HepG2 (cell line): Measurements from ENCODE around the gene DPP3. TPM values are rescaled to one million over a fixed set of nuclear protein-coding genes. Genes with fewer than 3 reads are reported as not detected.

Source experiments
- ATAC-seq: fragments of 200-7000 bp; cut with Tn5 transposase; 3 replicates; pipeline ENCODE4 v1.9.1; 2020; ENCODE audit warnings: mild to moderate bottlenecking, moderate library complexity
- BruUV-seq: library from RNA; stranded (reverse); fragments of 400-500 nt; replicated peaks from 2 replicates; lab custom pipeline; 2021; lab: Mats Ljungman, UMichigan
- CTCF ChIA-PET: fragments of 300-600 bp; formaldehyde crosslinking; extraction: SDS; loops from one replicate; lab custom pipeline; 2021; ENCODE audit warnings: low total read pairs, inconsistent platforms, low intra/inter-chr PET ratio; lab: Yijun Ruan, JAX
- POLR2A ChIA-PET: fragments of 350-600 bp; sonication (Branson Sonifier 250); formaldehyde crosslinking; loops from one replicate; lab custom pipeline; 2020; ENCODE audit warnings: antibody characterized with exemption, inconsistent platforms; lab: Yijun Ruan, JAX
- DNase-seq: peaks from one replicate; pipeline ENCODE4 v3.0.0-alpha.2; 2015; ENCODE audit warnings: low spot score
- FAIRE-seq: peaks from 3 replicates; lab custom pipeline; 2011; peaks lifted over from hg19 to GRCh38; lab: Jason Lieb, UNC
- H2AFZ ChIP-seq: one replicate; pipeline ENCODE4 v1.6.1; 2011; ENCODE audit warnings: low read length, inconsistent platforms
- H3K27ac ChIP-seq: fragments of 300-600 bp; 3 replicates; pipeline ENCODE4 v1.8.0; 2011; ENCODE audit warnings: mixed run types, mild to moderate bottlenecking, mixed read lengths, low read length, inconsistent platforms; ENCODE audit not compliant: insufficient read depth; ENCODE audit errors: extremely low read length
- H3K27me3 ChIP-seq, 2 experiments: fragments of 200-600 bp in 1 of 2; 2 replicates in 1 of 2; 3 replicates in 1 of 2; pipeline versions ENCODE4 v1.6.0 to v1.8.0; 2011; ENCODE audit warnings: low read length in 2 of 2, mild to moderate bottlenecking in 2 of 2, moderate library complexity in 2 of 2, inconsistent platforms in 1 of 2; ENCODE audit not compliant: insufficient read depth in 2 of 2, control insufficient read depth in 1 of 2
- H3K36me3 ChIP-seq, 2 experiments: fragments of 200-600 bp in 1 of 2; replicated peaks in 1 of 2; 2 replicates in 1 of 2; 3 replicates in 1 of 2; pipeline versions ENCODE4 v1.5.1 to v1.8.0; 2011; ENCODE audit warnings: low read length in 2 of 2, inconsistent platforms in 1 of 2; ENCODE audit not compliant: insufficient read depth in 2 of 2, control insufficient read depth in 1 of 2
- H3K4me1 ChIP-seq: 2 replicates; pipeline ENCODE4 v1.5.1; 2012; ENCODE audit warnings: low read length, inconsistent platforms; ENCODE audit not compliant: insufficient read depth
- H3K4me2 ChIP-seq: 2 replicates; pipeline ENCODE4 v1.6.0; 2011; ENCODE audit warnings: low read depth, low read length, inconsistent platforms
- H3K4me3 ChIP-seq, 3 experiments: fragments of 200-600 bp in 1 of 3; sonication (generic), shearing (Covaris generic) in 1 of 3; replicated peaks in 1 of 3; 2 replicates each; pipeline ENCODE4 v1.5.1; 2011 to 2016; ENCODE audit warnings: low read length in 3 of 3, inconsistent platforms in 2 of 3, low read depth in 2 of 3, mild to moderate bottlenecking in 2 of 3, control low read depth in 1 of 3, mixed read lengths in 1 of 3; ENCODE audit not compliant: insufficient read depth in 1 of 3
- H3K79me2 ChIP-seq: one replicate; pipeline ENCODE4 v1.6.1; 2011; ENCODE audit warnings: low read length, inconsistent platforms; ENCODE audit not compliant: insufficient read depth
- H3K9ac ChIP-seq: 2 replicates; pipeline ENCODE4 v1.6.0; 2011; ENCODE audit warnings: mild to moderate bottlenecking, low read depth, low read length, inconsistent platforms; ENCODE audit not compliant: insufficient read depth
- H3K9me3 ChIP-seq: 2 replicates; pipeline ENCODE4 v1.5.1; 2012; ENCODE audit warnings: mild to moderate bottlenecking, low read length
- H4K20me1 ChIP-seq: 2 replicates; pipeline ENCODE4 v1.6.0; 2011; ENCODE audit warnings: inconsistent platforms, mild to moderate bottlenecking, low read length, moderate library complexity; ENCODE audit not compliant: insufficient read depth
- HIVEP1 ChIP-seq: sonication (generic); formaldehyde crosslinking; IDR thresholded peaks from 2 replicates; pipeline ENCODE4 v1.4.0; 2020; ENCODE audit warnings: mild to moderate bottlenecking, missing genetic modification reagents
- KMT2A ChIP-seq: sonication (generic); formaldehyde crosslinking; IDR thresholded peaks from 2 replicates; pipeline ENCODE4 v1.4.0; 2020; ENCODE audit warnings: missing genetic modification reagents
- RBFOX2 ChIP-seq: fragments of 200-400 bp; formaldehyde crosslinking; IDR thresholded peaks from 2 replicates; pipeline ENCODE4 v1.6.1; 2017; ENCODE audit warnings: low read depth, mild to moderate bottlenecking, low read length
- RXRA ChIP-seq: sonication (generic); formaldehyde crosslinking; IDR thresholded peaks from 2 replicates; pipeline ENCODE4 v1.5.1; 2020; ENCODE audit warnings: missing genetic modification reagents
- ZFX ChIP-seq: sonication (generic); formaldehyde crosslinking; IDR thresholded peaks from 2 replicates; pipeline ENCODE4 v1.4.0; 2020; ENCODE audit warnings: mild to moderate bottlenecking, low read depth, missing genetic modification reagents, moderate library complexity
- ZFY ChIP-seq: sonication (generic); formaldehyde crosslinking; IDR thresholded peaks from 2 replicates; pipeline ENCODE4 v1.4.0; 2020; ENCODE audit warnings: missing genetic modification reagents
- ZNF576 ChIP-seq: sonication (generic); formaldehyde crosslinking; IDR thresholded peaks from 2 replicates; pipeline ENCODE4 v1.4.0; 2020; ENCODE audit warnings: mild to moderate bottlenecking, missing genetic modification reagents
- ZNF83 ChIP-seq: sonication (generic); formaldehyde crosslinking; IDR thresholded peaks from 2 replicates; pipeline ENCODE4 v1.4.0; 2020; ENCODE audit warnings: missing genetic modification reagents, mild to moderate bottlenecking, borderline replicate concordance
- WGBS: methylation state at CpG from one replicate; pipeline ENCODE4 v1.1.6; 2017; ENCODE audit warnings: low lambda C conversion rate; 5-methylcytosine and 5-hydroxymethylcytosine counted together
- in situ Hi-C: cut with HindIII; loops from 2 replicates; pipeline ENCODE4 v1.10.0; 2017; ENCODE audit warnings: low pct_unique_long_range_greater_than_20kb; ENCODE audit not compliant: extremely low pct_ligation_motif_present
- intact Hi-C: fragments of 100-400 bp; cut with micrococcal nuclease; formaldehyde crosslinking; loops from one replicate; pipeline ENCODE4 v1.10.0; 2022; ENCODE audit not compliant: unreplicated experiment
- polyA plus RNA-seq, 8 experiments: library from polyadenylated mRNA; depleted of rRNA in 3 of 8; stranded (reverse) in 7 of 8; unstranded in 1 of 8; fragments of >200 nt; fragmentation: Illumina TruSeq in 4 of 8; extraction: Trizol in 4 of 8; gene quantifications; 2 replicates each; pipeline versions ENCODE4 v1.2.1 to v1.2.3, GENCODE V29; 2011 to 2016; ENCODE audit warnings: low read depth in 4 of 8, missing spikeins in 1 of 8, mixed read lengths in 1 of 8; ENCODE audit not compliant: insufficient read depth in 1 of 8
- total RNA-seq, 5 experiments: library from RNA; depleted of rRNA; stranded (reverse); fragments of >200 nt; fragmentation: Illumina TruSeq; extraction: Trizol; gene quantifications; 2 replicates each; pipeline ENCODE4 v1.2.3, GENCODE V29; 2016; ENCODE audit warnings: low read depth in 1 of 5
- TF ChIP-seq, protein P1 (sequence below): sonication (generic); formaldehyde crosslinking; IDR thresholded peaks from 2 replicates; pipeline ENCODE4 v1.4.0; 2020; ENCODE audit warnings: missing genetic modification reagents, borderline replicate concordance
- TF ChIP-seq, protein P2 (sequence below): sonication (generic); formaldehyde crosslinking; IDR thresholded peaks from 2 replicates; pipeline ENCODE4 v1.4.0; 2020; ENCODE audit warnings: mild to moderate bottlenecking, missing genetic modification reagents

Gene DPP3
- total and polyA plus RNA-seq, 2 of the 13 experiments (the other 11 are each of a cell fraction or from before 2014, with no cell fraction given) = 38.4 to 59.8 TPM

DNA sequence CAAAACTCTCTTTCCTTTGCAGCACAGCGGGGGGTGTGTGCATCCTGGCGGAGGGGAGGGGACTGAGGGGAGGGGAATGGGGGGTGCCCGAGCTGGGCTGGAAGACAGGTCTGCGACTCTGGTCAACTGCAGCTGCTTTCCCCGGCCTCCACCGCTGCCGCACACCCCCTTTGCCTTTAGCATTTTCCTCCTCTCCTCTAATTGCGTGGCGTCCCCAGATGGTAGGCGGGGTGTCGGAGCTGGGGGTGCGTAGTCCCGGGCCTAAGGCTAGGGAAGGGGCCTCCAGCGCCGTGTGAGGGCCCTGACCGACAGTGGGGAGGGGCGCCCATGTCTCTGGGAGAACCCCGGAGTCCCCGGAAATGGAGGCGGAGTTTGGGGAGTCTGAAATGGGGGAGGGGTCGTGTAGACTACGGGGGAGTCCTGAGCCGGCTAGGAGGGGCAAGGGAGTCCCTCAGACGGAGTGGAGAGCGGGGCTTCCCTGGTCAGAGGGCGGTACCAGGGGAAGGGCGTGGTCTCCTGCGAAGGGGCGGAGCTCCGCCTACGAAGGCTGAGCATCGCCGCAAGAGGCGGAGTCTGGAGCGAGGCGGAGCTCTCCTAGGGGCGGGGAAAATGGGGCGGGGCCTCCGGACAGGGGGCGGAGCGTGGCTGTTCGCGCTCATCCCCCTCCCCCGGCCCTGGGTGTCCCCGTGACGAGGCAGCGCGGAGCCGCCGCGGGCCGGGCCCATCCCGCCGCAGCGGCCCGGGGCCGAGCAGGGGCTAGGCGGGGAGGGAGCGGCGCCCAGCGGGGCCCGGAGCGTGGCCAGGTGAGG is 13.8 kb upstream of the DPP3 start, which contains the start of gene PELI3:
Gene PELI3 (plus strand): TSS at position 681 of the 809 bp plus-strand sequence. CDS start 1,224 bp downstream, outside the sequence.
- DNase-seq = peak; percentile 72
- TF ChIP-seq RXRA (CRISPR knock-in tag) (peak; percentile 30; the same call in 1 of the 2 replicates), RBFOX2 (0 out of 2 replicates have a peak, but pooled peaks have one; percentile 46), ZNF83 (CRISPR knock-in tag) (no peak), ZNF576 (CRISPR knock-in tag) (no peak), KMT2A (CRISPR knock-in tag) (no peak), ZFX (CRISPR knock-in tag) (peak; percentile 79), HIVEP1 (CRISPR knock-in tag) (peak; percentile 99), ZFY (CRISPR knock-in tag) (peak; percentile 50)
- TF ChIP-seq, protein P1, sequence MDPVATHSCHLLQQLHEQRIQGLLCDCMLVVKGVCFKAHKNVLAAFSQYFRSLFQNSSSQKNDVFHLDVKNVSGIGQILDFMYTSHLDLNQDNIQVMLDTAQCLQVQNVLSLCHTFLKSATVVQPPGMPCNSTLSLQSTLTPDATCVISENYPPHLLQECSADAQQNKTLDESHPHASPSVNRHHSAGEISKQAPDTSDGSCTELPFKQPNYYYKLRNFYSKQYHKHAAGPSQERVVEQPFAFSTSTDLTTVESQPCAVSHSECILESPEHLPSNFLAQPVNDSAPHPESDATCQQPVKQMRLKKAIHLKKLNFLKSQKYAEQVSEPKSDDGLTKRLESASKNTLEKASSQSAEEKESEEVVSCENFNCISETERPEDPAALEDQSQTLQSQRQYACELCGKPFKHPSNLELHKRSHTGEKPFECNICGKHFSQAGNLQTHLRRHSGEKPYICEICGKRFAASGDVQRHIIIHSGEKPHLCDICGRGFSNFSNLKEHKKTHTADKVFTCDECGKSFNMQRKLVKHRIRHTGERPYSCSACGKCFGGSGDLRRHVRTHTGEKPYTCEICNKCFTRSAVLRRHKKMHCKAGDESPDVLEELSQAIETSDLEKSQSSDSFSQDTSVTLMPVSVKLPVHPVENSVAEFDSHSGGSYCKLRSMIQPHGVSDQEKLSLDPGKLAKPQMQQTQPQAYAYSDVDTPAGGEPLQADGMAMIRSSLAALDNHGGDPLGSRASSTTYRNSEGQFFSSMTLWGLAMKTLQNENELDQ (CRISPR knock-in tag) = no peak
- TF ChIP-seq, protein P2, sequence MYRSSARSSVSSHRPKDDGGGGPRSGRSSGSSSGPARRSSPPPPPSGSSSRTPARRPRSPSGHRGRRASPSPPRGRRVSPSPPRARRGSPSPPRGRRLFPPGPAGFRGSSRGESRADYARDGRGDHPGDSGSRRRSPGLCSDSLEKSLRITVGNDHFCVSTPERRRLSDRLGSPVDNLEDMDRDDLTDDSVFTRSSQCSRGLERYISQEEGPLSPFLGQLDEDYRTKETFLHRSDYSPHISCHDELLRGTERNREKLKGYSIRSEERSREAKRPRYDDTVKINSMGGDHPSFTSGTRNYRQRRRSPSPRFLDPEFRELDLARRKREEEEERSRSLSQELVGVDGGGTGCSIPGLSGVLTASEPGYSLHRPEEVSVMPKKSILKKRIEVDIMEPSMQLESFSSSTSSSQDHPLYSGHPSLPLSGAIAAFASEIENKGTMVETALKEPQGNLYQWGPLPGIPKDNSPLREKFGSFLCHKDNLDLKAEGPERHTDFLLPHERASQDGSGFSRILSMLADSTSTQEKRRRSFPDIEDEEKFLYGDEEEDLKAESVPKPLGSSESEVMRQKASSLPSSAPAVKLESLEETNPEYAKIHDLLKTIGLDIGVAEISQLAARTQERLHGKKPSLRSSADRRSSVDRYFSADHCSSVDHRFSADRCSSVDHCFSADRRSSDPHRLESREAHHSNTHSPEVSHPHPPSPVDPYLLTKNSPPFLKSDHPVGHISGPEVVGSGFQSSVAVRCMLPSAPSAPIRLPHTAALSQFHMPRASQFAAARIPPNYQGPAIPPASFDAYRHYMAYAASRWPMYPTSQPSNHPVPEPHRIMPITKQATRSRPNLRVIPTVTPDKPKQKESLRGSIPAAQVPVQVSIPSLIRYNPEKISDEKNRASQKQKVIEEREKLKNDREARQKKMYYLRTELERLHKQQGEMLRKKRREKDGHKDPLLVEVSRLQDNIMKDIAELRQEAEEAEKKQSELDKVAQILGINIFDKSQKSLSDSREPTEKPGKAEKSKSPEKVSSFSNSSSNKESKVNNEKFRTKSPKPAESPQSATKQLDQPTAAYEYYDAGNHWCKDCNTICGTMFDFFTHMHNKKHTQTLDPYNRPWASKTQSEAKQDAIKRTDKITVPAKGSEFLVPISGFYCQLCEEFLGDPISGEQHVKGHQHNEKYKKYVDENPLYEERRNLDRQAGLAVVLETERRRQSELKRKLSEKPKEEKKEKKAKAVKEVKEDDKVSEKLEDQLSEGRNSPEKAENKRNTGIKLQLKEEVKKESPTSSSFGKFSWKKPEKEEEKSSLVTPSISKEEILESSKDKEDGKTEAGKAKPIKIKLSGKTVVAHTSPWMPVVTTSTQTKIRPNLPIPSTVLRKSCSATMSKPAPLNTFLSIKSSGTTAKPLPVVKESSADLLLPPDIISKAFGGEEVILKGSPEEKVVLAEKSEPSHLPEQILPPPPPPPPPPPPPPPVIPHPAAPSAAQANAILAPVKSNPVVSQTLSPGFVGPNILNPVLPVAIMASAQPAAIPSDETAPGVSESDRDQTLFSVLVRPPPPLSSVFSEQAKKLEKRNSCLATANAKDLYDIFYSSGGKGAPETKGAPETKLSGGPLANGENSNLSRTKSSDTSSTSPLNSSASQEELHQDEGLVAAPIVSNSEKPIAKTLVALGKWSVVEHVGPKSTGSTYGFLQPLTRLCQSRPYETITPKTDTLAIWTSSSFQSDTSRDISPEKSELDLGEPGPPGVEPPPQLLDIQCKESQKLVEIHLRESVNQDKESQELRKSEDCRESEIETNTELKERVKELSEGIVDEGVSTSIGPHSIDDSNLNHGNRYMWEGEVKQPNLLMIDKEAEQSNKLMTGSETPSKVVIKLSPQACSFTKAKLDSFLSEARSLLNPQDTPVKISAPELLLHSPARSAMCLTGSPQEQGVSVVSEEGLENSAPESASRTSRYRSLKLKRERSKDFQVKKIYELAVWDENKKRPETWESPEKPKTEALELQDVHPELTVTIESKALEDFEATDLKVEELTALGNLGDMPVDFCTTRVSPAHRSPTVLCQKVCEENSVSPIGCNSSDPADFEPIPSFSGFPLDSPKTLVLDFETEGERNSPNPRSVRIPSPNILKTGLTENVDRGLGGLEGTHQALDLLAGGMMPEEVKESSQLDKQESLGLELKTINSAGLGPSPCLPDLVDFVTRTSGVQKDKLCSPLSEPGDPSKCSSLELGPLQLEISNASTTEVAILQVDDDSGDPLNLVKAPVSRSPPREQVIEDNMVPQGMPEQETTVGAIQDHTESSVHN = no peak

More for the DNA sequence above, 13.8 kb upstream of the DPP3 start, which contains the start of gene PELI3:
- Histone ChIP-seq H3K9ac (peak within 1 kb of the TSS; percentile 68), H3K4me2 (peak within 1 kb of the TSS; percentile 88), H3K9me3 (no peaks in the 10 kb centered on the region), H3K36me3 (no peaks in the 10 kb centered on the region; a peak in 1 of 5 replicates), H3K4me1 (peaks cover 26% of the 10 kb centered on the region), H3K79me2 (no peaks in the 10 kb centered on the region), H3K27me3 (peaks cover 0 to 12% of the 10 kb centered on the region in 2 experiments; a peak in 3 of 5 replicates), H3K4me3 (peak within 1 kb of the TSS; percentile 77 to 87 (median 84)), H4K20me1 (no peaks in the 10 kb centered on the region; the same call in 1 of the 2 replicates), H3K27ac (no peak within 1 kb of the TSS), H2AFZ (no peak within 1 kb of the TSS)
- ATAC-seq (peak; percentile 86), FAIRE-seq (peak; percentile 59)
- intact Hi-C loops (no loop called here), in situ Hi-C loops (no loop called here)
- ChIA-PET CTCF (no interaction called here), POLR2A (interaction anchor here (0.6 to 3.4 kb wide), 17 partner anchors 8 to 373 kb away, joined by 3 to 48 read pairs (median 4); partner anchors contain the start of genes BBS1, CCDC87, CCS and DPP3)
- WGBS = 2% methylated on average over 17 of the region's 63 CpGs
- no TSS peak for BruUV-seq
